ENCODE results near the gene ARL3.

GRCh38 chr10:102641402-102641801 lies 72.8 kb downstream of the ARL3 start:
- TF ChIP-seq CREB5 (CRISPR knock-in tag; IDR thresholded peaks at IDR 0.05; ENCODE audit: low read depth), result no peak
- no peak for TF ChIP-seq SNAI2 (CRISPR knock-in tag; IDR thresholded peaks at IDR 0.05)
- no peak for TF ChIP-seq ISL1 (CRISPR knock-in tag; IDR thresholded peaks at IDR 0.05)
- no peak for TF ChIP-seq ARNTL (CRISPR knock-in tag; IDR thresholded peaks at IDR 0.05; ENCODE audit: borderline replicate concordance, low read depth)
- TF ChIP-seq PATZ1 (CRISPR knock-in tag; IDR thresholded peaks at IDR 0.05; ENCODE audit: borderline replicate concordance), result no peak
- TF ChIP-seq ESRRG (CRISPR knock-in tag; IDR thresholded peaks at IDR 0.05), result no peak
- no peak for TF ChIP-seq PPARA (CRISPR knock-in tag; IDR thresholded peaks at IDR 0.05; ENCODE audit: borderline replicate concordance)
- no peak for TF ChIP-seq TCF4 (CRISPR knock-in tag; IDR thresholded peaks at IDR 0.05; ENCODE audit: borderline replicate concordance)
- TF ChIP-seq CSRNP3 (CRISPR knock-in tag; IDR thresholded peaks at IDR 0.05), result no peak
- TF ChIP-seq RARB (CRISPR knock-in tag; IDR thresholded peaks at IDR 0.05), result no peak
- no peak for TF ChIP-seq ZNF70 (CRISPR knock-in tag; IDR thresholded peaks at IDR 0.05)
- TF ChIP-seq BACH2 (CRISPR knock-in tag; IDR thresholded peaks at IDR 0.05; ENCODE audit: borderline replicate concordance), result no peak

Data from SK-N-SH treated with all-trans-retinoic acid at 6 μM for 48 hours (cell line).